CD4-positive, CD25-positive, alpha-beta regulatory T cell (primary cell): ENCODE data around the gene CCNB3. TPM values are rescaled to one million over a fixed set of nuclear protein-coding genes. Genes with fewer than 3 reads are reported as not detected.
A peak's percentile ranks its signal among the peaks of the same experiment; 100 is the strongest.
"Not testable (repeated sequence)": the region's sequence is repeated elsewhere in the genome, so short reads cannot be mapped to it uniquely, and the experiment has no call there.

Source experiments
- ATAC-seq, 2 donors: fragments of 150-1000 bp; cut with Tn5 transposase; one replicate each; pipeline ENCODE4 v1.10.0; 2021; ENCODE audit warnings: low read depth in 2 of 2, moderate number of reproducible peaks in 2 of 2, moderate library complexity in 1 of 2
- DNase-seq, 3 donors: peaks; one replicate each; pipeline versions ENCODE4 v3.0.0 to v3.0.0-alpha.2; 2012 to 2022; ENCODE audit warnings: mixed read lengths in 1 of 3
- H3K27ac ChIP-seq: one replicate; pipeline ENCODE4 v1.7.0; 2013; ENCODE audit warnings: mild to moderate bottlenecking, low read length; ENCODE audit not compliant: insufficient read depth, poor library complexity, severe bottlenecking
- H3K27me3 ChIP-seq: one replicate; pipeline ENCODE4 v1.7.0; 2013; ENCODE audit warnings: low read length; ENCODE audit not compliant: control insufficient read depth, insufficient read depth
- H3K36me3 ChIP-seq: one replicate; pipeline ENCODE4 v1.7.0; 2013; ENCODE audit warnings: mild to moderate bottlenecking, low read length, moderate library complexity; ENCODE audit not compliant: control insufficient read depth, insufficient read depth
- H3K4me1 ChIP-seq: 2 replicates; pipeline ENCODE4 v1.7.0; 2013; ENCODE audit warnings: mild to moderate bottlenecking, low read length; ENCODE audit not compliant: insufficient read depth, control insufficient read depth, poor library complexity, severe bottlenecking
- H3K4me3 ChIP-seq: one replicate; pipeline ENCODE4 v1.7.0; 2013; ENCODE audit warnings: low read depth, mild to moderate bottlenecking, low read length, moderate library complexity
- H3K9me3 ChIP-seq, 2 experiments: 1 replicate in 1 of 2; 2 replicates in 1 of 2; pipeline ENCODE4 v1.7.0; 2013; ENCODE audit warnings: low read length in 2 of 2, mild to moderate bottlenecking in 1 of 2, moderate library complexity in 1 of 2; ENCODE audit not compliant: control insufficient read depth in 2 of 2
- H3K27ac Mint-ChIP-seq, 3 donors: one replicate each; pipeline ENCODE4 v1.8.0; 2020 to 2022; ENCODE audit warnings: mild to moderate bottlenecking in 3 of 3, mixed read lengths in 3 of 3, moderate library complexity in 2 of 3
- H3K27me3 Mint-ChIP-seq: one replicate; pipeline ENCODE4 v1.8.0; 2022; ENCODE audit warnings: mild to moderate bottlenecking, mixed read lengths
- H3K36me3 Mint-ChIP-seq: one replicate; pipeline ENCODE4 v1.8.0; 2020; ENCODE audit warnings: mixed read lengths
- H3K4me1 Mint-ChIP-seq, 4 donors: one replicate each; pipeline ENCODE4 v1.8.0; 2020 to 2022; ENCODE audit warnings: mixed read lengths in 4 of 4, mild to moderate bottlenecking in 1 of 4
- H3K4me3 Mint-ChIP-seq, 4 donors: one replicate each; pipeline ENCODE4 v1.8.0; 2020 to 2022; ENCODE audit warnings: mild to moderate bottlenecking in 4 of 4, mixed read lengths in 4 of 4, moderate library complexity in 3 of 4
- H3K9me3 Mint-ChIP-seq, 7 donors: one replicate each; pipeline ENCODE4 v1.8.0; 2020 to 2022; ENCODE audit warnings: mixed read lengths in 7 of 7, mild to moderate bottlenecking in 3 of 7, moderate library complexity in 2 of 7
- polyA plus RNA-seq, 4 donors: library from polyadenylated mRNA; unstranded; fragments of 300-500 nt; fragmentation: Illumina TruSeq; gene quantifications; one replicate each; pipeline ENCODE4 v1.2.3, GENCODE V29; 2021
- total RNA-seq: library from RNA; stranded (reverse); gene quantifications from one replicate; pipeline ENCODE4 v1.2.3, GENCODE V29; 2022

CCNB3 gene
- total and polyA plus RNA-seq, 5 donors from 2014 or later, result 0.07 TPM; not detected in 4

- Histone ChIP-seq H3K4me3 (no peak overlapping the region), H3K4me1 (no peaks in the 10 kb centered on the region), H3K27ac (no peak overlapping the region), H3K9me3 (no peaks in the 10 kb centered on the region), H3K27me3 (no peaks in the 10 kb centered on the region), H3K36me3 (no peaks in the 10 kb centered on the region)
- Mint-ChIP-seq H3K27ac (no peak overlapping the region), H3K4me3 (no peak overlapping the region), H3K4me1 (peaks cover 4 to 13% (median 9%) of the 10 kb centered on the region in 4 donors), H3K36me3 (no peaks in the 10 kb centered on the region), H3K27me3 (no peaks in the 10 kb centered on the region), H3K9me3 (no peaks in the 10 kb centered on the region)
- DNase-seq (no peak), ATAC-seq (no peak)
Measured at GRCh38 chrX:50206753-50207152, 2.2 kb downstream of the CCNB3 start.

- Histone ChIP-seq H3K9me3 (no peaks in the 10 kb centered on the region), H3K27me3 (no peaks in the 10 kb centered on the region), H3K4me3 (no peak overlapping the region), H3K36me3 (no peaks in the 10 kb centered on the region), H3K27ac (no peak overlapping the region), H3K4me1 (no peaks in the 10 kb centered on the region)
- Mint-ChIP-seq H3K4me3 (no peak overlapping the region), H3K27ac (no peak overlapping the region), H3K36me3 (no peaks in the 10 kb centered on the region), H3K27me3 (no peaks in the 10 kb centered on the region), H3K4me1 (peaks cover 0 to 2% (median 0%) of the 10 kb centered on the region in 4 donors), H3K9me3 (no peaks in the 10 kb centered on the region)
- DNase-seq (peak in 1 of 3 donors; percentile 18), ATAC-seq (no peak)
Measured at GRCh38 chrX:50211510-50211909, 6.9 kb downstream of the CCNB3 start.

GRCh38 chrX:50281253-50281652, 76.7 kb downstream of the CCNB3 start:
- ATAC-seq (no peak), DNase-seq (no peak)
- Histone ChIP-seq H3K4me1 (no peaks in the 10 kb centered on the region), H3K9me3 (no peaks in the 10 kb centered on the region), H3K4me3 (no peak overlapping the region), H3K27ac (no peak overlapping the region), H3K36me3 (no peaks in the 10 kb centered on the region), H3K27me3 (no peaks in the 10 kb centered on the region)
- H3K4me3 Mint-ChIP-seq, result no peak overlapping the region
- no peak overlapping the region for H3K27ac Mint-ChIP-seq
- no peaks in the 10 kb centered on the region for H3K36me3 Mint-ChIP-seq
- H3K9me3 Mint-ChIP-seq, result peaks cover 0 to 1% (median 0%) of the 10 kb centered on the region in 7 donors
- no peaks in the 10 kb centered on the region for H3K27me3 Mint-ChIP-seq
- no peaks in the 10 kb centered on the region for H3K4me1 Mint-ChIP-seq

GRCh38 chrX:50327235-50327634, 122.7 kb downstream of the CCNB3 start:
- no peak overlapping the region for H3K27ac Mint-ChIP-seq
- DNase-seq, result no peak
- no peaks in the 10 kb centered on the region for H3K4me1 ChIP-seq
- no peaks in the 10 kb centered on the region for H3K36me3 ChIP-seq
- H3K27ac ChIP-seq, result no peak overlapping the region
- H3K27me3 Mint-ChIP-seq, result peaks cover 9% of the 10 kb centered on the region
- H3K27me3 ChIP-seq, result no peaks in the 10 kb centered on the region
- H3K9me3 Mint-ChIP-seq, result no peaks in the 10 kb centered on the region
- H3K4me3 ChIP-seq, result no peak overlapping the region
- no peaks in the 10 kb centered on the region for H3K9me3 ChIP-seq
- H3K4me3 Mint-ChIP-seq, result no peak overlapping the region
- ATAC-seq, result no peak
- H3K4me1 Mint-ChIP-seq, result no peaks in the 10 kb centered on the region
- H3K36me3 Mint-ChIP-seq, result no peaks in the 10 kb centered on the region

GRCh38 chrX:50332668-50333067, 128.1 kb downstream of the CCNB3 start:
- H3K4me3 Mint-ChIP-seq, H3K36me3 ChIP-seq, H3K4me3 ChIP-seq, H3K36me3 Mint-ChIP-seq, H3K4me1 ChIP-seq, H3K27ac ChIP-seq, H3K4me1 Mint-ChIP-seq, H3K9me3 Mint-ChIP-seq, H3K9me3 ChIP-seq, DNase-seq, H3K27me3 Mint-ChIP-seq, ATAC-seq, H3K27ac Mint-ChIP-seq, H3K27me3 ChIP-seq: not testable (repeated sequence)

- Histone ChIP-seq H3K9me3 (no peaks in the 10 kb centered on the region), H3K27me3 (no peaks in the 10 kb centered on the region)
- H3K27ac Mint-ChIP-seq, result no peak overlapping the region
Measured at GRCh38 chrX:50333308-50333707, 128.7 kb downstream of the CCNB3 start.

GRCh38 chrX:50343917-50344316, 139.4 kb downstream of the CCNB3 start:
- Mint-ChIP-seq H3K27me3 (no peaks in the 10 kb centered on the region), H3K4me1 (no peaks in the 10 kb centered on the region), H3K4me3 (no peak overlapping the region), H3K27ac (no peak overlapping the region), H3K36me3 (no peaks in the 10 kb centered on the region), H3K9me3 (no peaks in the 10 kb centered on the region)
- Histone ChIP-seq H3K4me3 (no peak overlapping the region), H3K27ac (no peak overlapping the region), H3K36me3 (no peaks in the 10 kb centered on the region), H3K9me3 (no peaks in the 10 kb centered on the region), H3K4me1 (no peaks in the 10 kb centered on the region), H3K27me3 (no peaks in the 10 kb centered on the region)
- ATAC-seq (no peak), DNase-seq (no peak)

More at GRCh38 chrX:50333308-50333707, 128.7 kb downstream of the CCNB3 start:
- Mint-ChIP-seq H3K9me3 (no peaks in the 10 kb centered on the region), H3K4me3 (no peak overlapping the region), H3K36me3 (no peaks in the 10 kb centered on the region), H3K4me1 (no peaks in the 10 kb centered on the region), H3K27me3 (no peaks in the 10 kb centered on the region)
- no peak overlapping the region for H3K27ac ChIP-seq
- no peak overlapping the region for H3K4me3 ChIP-seq
- ATAC-seq (no peak), DNase-seq (no peak)
- H3K36me3 ChIP-seq, result no peaks in the 10 kb centered on the region
- H3K4me1 ChIP-seq, result no peaks in the 10 kb centered on the region

GRCh38 chrX:50372966-50373365, 168.4 kb downstream of the CCNB3 start:
- no peak for DNase-seq
- H3K27me3 Mint-ChIP-seq, result no peaks in the 10 kb centered on the region
- Histone ChIP-seq H3K27ac (no peak overlapping the region), H3K27me3 (no peaks in the 10 kb centered on the region), H3K4me3 (no peak overlapping the region), H3K4me1 (no peaks in the 10 kb centered on the region), H3K9me3 (no peaks in the 10 kb centered on the region), H3K36me3 (no peaks in the 10 kb centered on the region)
- H3K9me3 Mint-ChIP-seq, result peaks cover 0 to 2% (median 0%) of the 10 kb centered on the region in 7 donors
- no peaks in the 10 kb centered on the region for H3K4me1 Mint-ChIP-seq
- no peak overlapping the region for H3K4me3 Mint-ChIP-seq
- no peak overlapping the region for H3K27ac Mint-ChIP-seq
- ATAC-seq, result no peak
- H3K36me3 Mint-ChIP-seq, result no peaks in the 10 kb centered on the region
